Testis (tissue), 2 donors: ENCODE data around the gene MDGA2.

Experiments
- CTCF ChIP-seq, 3 experiments: fragments of 450-650 bp in 2 of 3; fragments of 200-600 bp in 1 of 3; sonication (generic) in 1 of 3; IDR thresholded peaks; one replicate each; pipeline ENCODE4 v1.5.1; 2016 to 2019; ENCODE audit warnings: antibody characterized with exemption in 3 of 3, mild to moderate bottlenecking in 2 of 3, moderate library complexity in 1 of 3
- POLR2A ChIP-seq: fragments of 450-650 bp; IDR thresholded peaks from one replicate; pipeline ENCODE4 v1.6.1; 2017; ENCODE audit warnings: antibody characterized with exemption, mild to moderate bottlenecking, moderate library complexity

GRCh38 chr14:47273939-47274338 is 401.5 kb downstream of the MDGA2 start:
- no peak for TF ChIP-seq CTCF (IDR thresholded peaks at IDR 0.05)
- TF ChIP-seq POLR2A = no peak
